ENCODE results near the gene SOCS2.

The SOCS2 gene

GRCh38 chr12:93601591-93601990 lies 29.1 kb downstream of the SOCS2 start:
- no peak for FAIRE-seq
- DNase-seq (ENCODE audit: insufficient read length), result no peak
- TF ChIP-seq POLR2A (IDR thresholded peaks at IDR 0.05; ENCODE audit: low read depth, low read length), result no peak
- TF ChIP-seq TAF1 (IDR thresholded peaks at IDR 0.05; ENCODE audit: borderline replicate concordance, low read depth, low read length), result no peak
- no peak for TF ChIP-seq POLR2AphosphoS5 (IDR thresholded peaks at IDR 0.05; ENCODE audit: low read depth, low read length)

- FAIRE-seq (no peak), DNase-seq (ENCODE audit: insufficient read length) (no peak)
- TF ChIP-seq POLR2A (IDR thresholded peaks at IDR 0.05; ENCODE audit: low read depth, low read length) (no peak), TAF1 (IDR thresholded peaks at IDR 0.05; ENCODE audit: borderline replicate concordance, low read depth, low read length) (no peak), POLR2AphosphoS5 (IDR thresholded peaks at IDR 0.05; ENCODE audit: low read depth, low read length) (no peak)
Measured at GRCh38 chr12:93602897-93603668, 30.6 kb downstream of the SOCS2 start.

GRCh38 chr12:93603762-93604161 lies 31.3 kb downstream of the SOCS2 start:
- FAIRE-seq (no peak), DNase-seq (ENCODE audit: insufficient read length) (no peak)
- TF ChIP-seq POLR2AphosphoS5 (IDR thresholded peaks at IDR 0.05; ENCODE audit: low read depth, low read length), result no peak
- TF ChIP-seq POLR2A (IDR thresholded peaks at IDR 0.05; ENCODE audit: low read depth, low read length), result no peak
- TF ChIP-seq TAF1 (IDR thresholded peaks at IDR 0.05; ENCODE audit: borderline replicate concordance, low read depth, low read length), result no peak

- no peak for FAIRE-seq
- no peak for DNase-seq (ENCODE audit: insufficient read length)
- TF ChIP-seq POLR2A (IDR thresholded peaks at IDR 0.05; ENCODE audit: low read depth, low read length) (no peak), POLR2AphosphoS5 (IDR thresholded peaks at IDR 0.05; ENCODE audit: low read depth, low read length) (no peak), TAF1 (IDR thresholded peaks at IDR 0.05; ENCODE audit: borderline replicate concordance, low read depth, low read length) (no peak)
Measured at GRCh38 chr12:93608313-93608712, 35.8 kb downstream of the SOCS2 start.

GRCh38 chr12:93609281-93610192 lies 37.1 kb downstream of the SOCS2 start:
- FAIRE-seq (no peak), DNase-seq (ENCODE audit: insufficient read length) (no peak)
- TF ChIP-seq TAF1 (IDR thresholded peaks at IDR 0.05; ENCODE audit: borderline replicate concordance, low read depth, low read length), result no peak

GRCh38 chr12:93612776-93613175 lies 40.3 kb downstream of the SOCS2 start:
- TF ChIP-seq TAF1 (IDR thresholded peaks at IDR 0.05; ENCODE audit: borderline replicate concordance, low read depth, low read length) (no peak), POLR2AphosphoS5 (IDR thresholded peaks at IDR 0.05; ENCODE audit: low read depth, low read length) (no peak), POLR2A (IDR thresholded peaks at IDR 0.05; ENCODE audit: low read depth, low read length) (no peak)
- DNase-seq (ENCODE audit: insufficient read length) (no peak), FAIRE-seq (no peak)

GRCh38 chr12:93614917-93615596 lies 42.6 kb downstream of the SOCS2 start:
- DNase-seq (ENCODE audit: insufficient read length), result no peak
- TF ChIP-seq TAF1 (IDR thresholded peaks at IDR 0.05; ENCODE audit: borderline replicate concordance, low read depth, low read length), result no peak
- no peak for TF ChIP-seq POLR2AphosphoS5 (IDR thresholded peaks at IDR 0.05; ENCODE audit: low read depth, low read length)
- no peak for TF ChIP-seq POLR2A (IDR thresholded peaks at IDR 0.05; ENCODE audit: low read depth, low read length)
- FAIRE-seq, result no peak

GRCh38 chr12:93616584-93617101 lies 44.2 kb downstream of the SOCS2 start:
- DNase-seq (ENCODE audit: insufficient read length), result no peak
- FAIRE-seq, result no peak
- no peak for TF ChIP-seq POLR2A (IDR thresholded peaks at IDR 0.05; ENCODE audit: low read depth, low read length)
- no peak for TF ChIP-seq TAF1 (IDR thresholded peaks at IDR 0.05; ENCODE audit: borderline replicate concordance, low read depth, low read length)
- TF ChIP-seq POLR2AphosphoS5 (IDR thresholded peaks at IDR 0.05; ENCODE audit: low read depth, low read length), result no peak

GRCh38 chr12:93618891-93619410 lies 46.5 kb downstream of the SOCS2 start:
- no peak for FAIRE-seq
- DNase-seq (ENCODE audit: insufficient read length), result no peak
- TF ChIP-seq POLR2AphosphoS5 (IDR thresholded peaks at IDR 0.05; ENCODE audit: low read depth, low read length) (no peak), POLR2A (IDR thresholded peaks at IDR 0.05; ENCODE audit: low read depth, low read length) (no peak), TAF1 (IDR thresholded peaks at IDR 0.05; ENCODE audit: borderline replicate concordance, low read depth, low read length) (no peak)

- no peak for TF ChIP-seq POLR2A (IDR thresholded peaks at IDR 0.05; ENCODE audit: low read depth, low read length)
- no peak for TF ChIP-seq POLR2AphosphoS5 (IDR thresholded peaks at IDR 0.05; ENCODE audit: low read depth, low read length)
- no peak for TF ChIP-seq TAF1 (IDR thresholded peaks at IDR 0.05; ENCODE audit: borderline replicate concordance, low read depth, low read length)
- DNase-seq (ENCODE audit: insufficient read length), result no peak
- FAIRE-seq, result no peak
Measured at GRCh38 chr12:93621986-93622385, 49.5 kb downstream of the SOCS2 start.

- TF ChIP-seq TAF1 (IDR thresholded peaks at IDR 0.05; ENCODE audit: borderline replicate concordance, low read depth, low read length), result no peak
- no peak for TF ChIP-seq POLR2AphosphoS5 (IDR thresholded peaks at IDR 0.05; ENCODE audit: low read depth, low read length)
- no peak for TF ChIP-seq POLR2A (IDR thresholded peaks at IDR 0.05; ENCODE audit: low read depth, low read length)
- peak; percentile 38 for FAIRE-seq
- no peak for DNase-seq (ENCODE audit: insufficient read length)
Measured at GRCh38 chr12:93622485-93622884, 50.0 kb downstream of the SOCS2 start.

All from GM12892 (cell line).